ENCODE results near the gene PRSS2.
"Not testable (repeated sequence)": the region's sequence is repeated elsewhere in the genome, so short reads cannot be mapped to it uniquely, and the experiment has no call there.

DNA sequence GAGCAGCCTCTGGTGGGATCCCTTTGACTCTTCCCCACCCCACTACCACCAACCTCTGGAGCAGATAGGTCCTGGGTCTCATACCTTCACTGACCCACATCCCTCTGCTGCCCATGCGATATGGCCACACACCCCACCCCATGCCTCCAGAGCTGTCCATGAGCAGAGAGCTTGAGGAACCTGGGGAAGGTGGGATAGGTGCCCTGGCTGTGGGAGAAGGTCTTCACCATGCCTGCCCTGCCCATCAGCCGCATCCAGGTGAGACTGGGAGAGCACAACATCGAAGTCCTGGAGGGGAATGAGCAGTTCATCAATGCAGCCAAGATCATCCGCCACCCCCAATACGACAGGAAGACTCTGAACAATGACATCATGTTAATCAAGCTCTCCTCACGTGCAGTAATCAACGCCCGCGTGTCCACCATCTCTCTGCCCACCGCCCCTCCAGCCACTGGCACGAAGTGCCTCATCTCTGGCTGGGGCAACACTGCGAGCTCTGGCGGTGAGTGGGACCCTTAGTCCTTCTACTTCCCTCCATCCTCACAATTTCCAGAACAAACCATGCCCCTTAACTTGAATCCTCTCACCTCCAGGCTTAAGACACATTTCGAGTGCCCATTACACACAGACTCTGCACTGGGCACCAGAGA is 19.1 kb upstream of the PRSS2 start:
- TF ChIP-seq POLR2A, POLR2AphosphoS5, POU2F2, TAF1, SPI1 (IDR thresholded peaks at IDR 0.05; ENCODE audit: low read depth, low read length): not testable (repeated sequence)

Measured in GM12891 (cell line).